Measurements from ENCODE around the gene RAD23B.

The RAD23B gene

DNA sequence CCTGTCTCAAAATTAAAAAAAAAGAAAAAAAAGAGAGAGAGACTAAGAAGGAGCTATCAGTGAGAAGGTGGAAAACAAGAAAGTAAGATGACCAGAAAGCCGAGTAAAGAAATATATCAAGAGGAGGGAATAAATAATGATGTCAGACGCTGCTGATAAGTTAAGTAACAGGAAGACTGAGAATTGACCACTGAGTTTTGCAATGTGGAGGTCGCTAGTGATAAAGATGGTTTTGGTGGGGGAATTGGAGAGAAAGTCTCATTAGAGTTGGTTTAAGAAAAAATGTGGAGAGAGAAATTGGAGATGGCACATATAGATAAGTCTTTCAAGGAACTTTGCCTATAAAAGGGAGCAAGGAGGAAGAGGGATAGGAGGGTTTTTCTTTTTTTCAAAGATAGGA, 91.9 kb downstream of the RAD23B start:
- Histone ChIP-seq H3K27me3 (replicated peaks; ENCODE audit: control insufficient read depth, insufficient read depth, low read length) (no peaks in the 10 kb centered on the region; the same call in 1 of the 2 replicates), H3K36me3 (ENCODE audit: control insufficient read depth, insufficient read depth, low read length) (no peaks in the 10 kb centered on the region), H3K4me3 (replicated peaks; ENCODE audit: low read depth, low read length) (no peak overlapping the region)
- TF ChIP-seq, protein P1, sequence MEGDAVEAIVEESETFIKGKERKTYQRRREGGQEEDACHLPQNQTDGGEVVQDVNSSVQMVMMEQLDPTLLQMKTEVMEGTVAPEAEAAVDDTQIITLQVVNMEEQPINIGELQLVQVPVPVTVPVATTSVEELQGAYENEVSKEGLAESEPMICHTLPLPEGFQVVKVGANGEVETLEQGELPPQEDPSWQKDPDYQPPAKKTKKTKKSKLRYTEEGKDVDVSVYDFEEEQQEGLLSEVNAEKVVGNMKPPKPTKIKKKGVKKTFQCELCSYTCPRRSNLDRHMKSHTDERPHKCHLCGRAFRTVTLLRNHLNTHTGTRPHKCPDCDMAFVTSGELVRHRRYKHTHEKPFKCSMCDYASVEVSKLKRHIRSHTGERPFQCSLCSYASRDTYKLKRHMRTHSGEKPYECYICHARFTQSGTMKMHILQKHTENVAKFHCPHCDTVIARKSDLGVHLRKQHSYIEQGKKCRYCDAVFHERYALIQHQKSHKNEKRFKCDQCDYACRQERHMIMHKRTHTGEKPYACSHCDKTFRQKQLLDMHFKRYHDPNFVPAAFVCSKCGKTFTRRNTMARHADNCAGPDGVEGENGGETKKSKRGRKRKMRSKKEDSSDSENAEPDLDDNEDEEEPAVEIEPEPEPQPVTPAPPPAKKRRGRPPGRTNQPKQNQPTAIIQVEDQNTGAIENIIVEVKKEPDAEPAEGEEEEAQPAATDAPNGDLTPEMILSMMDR (IDR thresholded peaks at IDR 0.05; ENCODE audit: insufficient read depth, low read length, poor library complexity, severe bottlenecking) = no peak
- DNase-seq (ENCODE audit: extremely low read depth, insufficient read length) = no peak

DNA sequence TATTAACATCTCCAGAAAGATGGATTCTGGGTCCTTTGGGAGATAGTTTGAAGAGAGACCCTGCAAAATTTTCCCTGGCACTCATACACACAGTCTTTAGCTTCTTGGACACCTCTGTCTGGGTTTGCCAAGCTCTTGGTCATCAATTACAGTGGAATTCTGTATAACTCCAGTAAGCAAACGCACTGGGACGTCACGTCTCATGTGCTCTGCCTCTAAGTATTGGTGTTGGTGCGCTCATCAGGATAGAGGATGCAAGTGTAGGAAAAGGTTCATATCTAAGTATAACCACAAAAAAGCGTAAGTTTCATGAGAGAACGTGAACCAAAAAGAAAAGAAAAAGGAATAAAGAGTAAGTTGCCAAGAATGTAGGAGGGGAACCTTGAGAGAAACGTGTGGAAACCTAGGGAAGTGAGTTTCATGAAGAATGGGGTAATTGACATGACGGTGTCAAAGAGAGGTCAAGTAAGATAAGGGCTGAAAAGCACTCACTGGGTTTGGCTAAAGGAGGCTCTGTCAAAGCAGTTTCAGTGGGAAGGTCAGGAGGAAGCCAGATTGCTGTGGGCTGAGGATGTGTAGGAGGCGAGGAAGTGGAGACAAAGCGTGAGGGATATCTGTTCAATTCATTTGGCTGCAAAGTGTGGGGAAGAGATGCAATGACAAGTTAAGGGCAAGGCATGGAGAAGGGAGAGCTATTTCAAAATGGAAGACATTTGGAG, 92.7 kb downstream of the RAD23B start:
- no peaks in the 10 kb centered on the region for H3K36me3 ChIP-seq (ENCODE audit: control insufficient read depth, insufficient read depth, low read length)
- no peaks in the 10 kb centered on the region; the same call in 1 of the 2 replicates for H3K27me3 ChIP-seq (replicated peaks; ENCODE audit: control insufficient read depth, insufficient read depth, low read length)
- TF ChIP-seq, protein P1 (IDR thresholded peaks at IDR 0.05; ENCODE audit: insufficient read depth, low read length, poor library complexity, severe bottlenecking) = no peak
- DNase-seq (ENCODE audit: extremely low read depth, insufficient read length) = no peak
- no peak overlapping the region for H3K4me3 ChIP-seq (replicated peaks; ENCODE audit: low read depth, low read length)

DNA sequence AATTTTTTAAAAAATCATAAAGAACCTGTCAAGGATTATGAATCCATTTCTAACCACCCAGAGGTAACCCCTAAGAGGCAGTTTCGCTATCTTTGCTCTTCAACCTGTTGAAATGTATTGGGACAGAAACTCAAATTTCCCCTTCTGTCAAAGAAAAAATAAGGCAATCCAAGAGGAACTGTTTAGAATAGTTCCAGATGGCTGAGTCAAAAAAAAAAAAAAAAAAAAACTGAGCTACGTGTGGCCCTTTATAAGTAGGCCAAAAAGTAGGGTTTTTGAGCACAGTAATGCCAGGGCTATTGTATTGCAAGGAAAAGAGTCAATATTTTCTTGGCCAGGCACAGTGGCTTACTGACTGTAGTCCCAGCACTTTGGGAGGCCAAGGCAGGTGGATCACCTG, 94.9 kb downstream of the RAD23B start:
- Histone ChIP-seq H3K4me3 (replicated peaks; ENCODE audit: low read depth, low read length) (no peak overlapping the region), H3K27me3 (replicated peaks; ENCODE audit: control insufficient read depth, insufficient read depth, low read length) (no peaks in the 10 kb centered on the region; the same call in 1 of the 2 replicates), H3K36me3 (ENCODE audit: control insufficient read depth, insufficient read depth, low read length) (no peaks in the 10 kb centered on the region)
- no peak for DNase-seq (ENCODE audit: extremely low read depth, insufficient read length)
- TF ChIP-seq, protein P1 (IDR thresholded peaks at IDR 0.05; ENCODE audit: insufficient read depth, low read length, poor library complexity, severe bottlenecking) = no peak

All from GM06990 (cell line).